Keratinocyte (primary cell): Measurements from ENCODE around the gene ESRP2. TPM values are rescaled to one million over a fixed set of nuclear protein-coding genes. Genes with fewer than 3 reads are reported as not detected.

Source experiments
- DNase-seq: peaks from one replicate; pipeline ENCODE4 v3.0.0-alpha.2; 2011; ENCODE audit warnings: low read depth, missing footprints, low spot score
- FAIRE-seq: peaks from 2 replicates; lab custom pipeline; 2011; peaks lifted over from hg19 to GRCh38; lab: Jason Lieb, UNC
- H2AFZ ChIP-seq: 2 replicates; pipeline ENCODE4 v1.6.0; 2012; ENCODE audit warnings: low read length, control low read depth, inconsistent platforms; ENCODE audit not compliant: control insufficient read depth
- H3K27ac ChIP-seq: 2 replicates; pipeline ENCODE4 v1.5.1; 2011; ENCODE audit warnings: low read length; ENCODE audit not compliant: control insufficient read depth, insufficient read depth
- H3K27me3 ChIP-seq: 3 replicates; pipeline ENCODE4 v1.6.0; 2011; ENCODE audit warnings: low read length; ENCODE audit not compliant: control insufficient read depth, insufficient read depth; ENCODE audit errors: extremely low read depth
- H3K36me3 ChIP-seq, 2 experiments: 2 replicates in 1 of 2; 3 replicates in 1 of 2; pipeline ENCODE4 v1.5.1; 2011; ENCODE audit warnings: low read length in 2 of 2, mild to moderate bottlenecking in 1 of 2; ENCODE audit not compliant: control insufficient read depth in 2 of 2, insufficient read depth in 2 of 2; ENCODE audit errors: extremely low read depth in 1 of 2
- H3K4me1 ChIP-seq: 3 replicates; pipeline ENCODE4 v1.5.1; 2011; ENCODE audit warnings: low read length; ENCODE audit not compliant: control insufficient read depth, insufficient read depth; ENCODE audit errors: extremely low read depth
- H3K4me2 ChIP-seq: 3 replicates; pipeline ENCODE4 v1.6.0; 2011; ENCODE audit warnings: low read depth, low read length; ENCODE audit not compliant: control insufficient read depth, insufficient read depth; ENCODE audit errors: extremely low read depth
- H3K4me3 ChIP-seq, 3 experiments: fragments of 200-600 bp in 1 of 3; sonication (generic) in 1 of 3; 2 replicates in 2 of 3; 3 replicates in 1 of 3; pipeline ENCODE4 v1.5.1; 2011 to 2016; ENCODE audit warnings: low read length in 3 of 3, mild to moderate bottlenecking in 3 of 3, control low read depth in 2 of 3, inconsistent platforms in 1 of 3, low read depth in 1 of 3, mixed read lengths in 1 of 3, mixed run types in 1 of 3, moderate library complexity in 1 of 3; ENCODE audit not compliant: control insufficient read depth in 2 of 3, insufficient read depth in 2 of 3; ENCODE audit errors: extremely low read depth in 1 of 3
- H3K79me2 ChIP-seq: 2 replicates; pipeline ENCODE4 v1.6.0; 2012; ENCODE audit warnings: low read length; ENCODE audit not compliant: control insufficient read depth, insufficient read depth
- H3K9ac ChIP-seq: 3 replicates; pipeline ENCODE4 v1.6.0; 2011; ENCODE audit warnings: low read length; ENCODE audit not compliant: control insufficient read depth, insufficient read depth; ENCODE audit errors: extremely low read depth
- H3K9me1 ChIP-seq: 3 replicates; pipeline ENCODE4 v1.6.0; 2011; ENCODE audit warnings: low read length; ENCODE audit not compliant: control insufficient read depth, insufficient read depth; ENCODE audit errors: extremely low read depth
- H3K9me3 ChIP-seq: 2 replicates; pipeline ENCODE4 v1.5.1; 2012; ENCODE audit warnings: low read depth, low read length; ENCODE audit not compliant: control insufficient read depth
- H4K20me1 ChIP-seq: 3 replicates; pipeline ENCODE4 v1.6.0; 2011; ENCODE audit warnings: low read length; ENCODE audit not compliant: control insufficient read depth, insufficient read depth; ENCODE audit errors: extremely low read depth
- EZH2 ChIP-seq: IDR thresholded peaks from one replicate; pipeline ENCODE4 v1.6.1; 2012; ENCODE audit warnings: inconsistent platforms, mild to moderate bottlenecking, low read length, moderate library complexity
- dilution Hi-C: fragments of 300-500 bp; cut with MboI; formaldehyde crosslinking; loops from one replicate; pipeline ENCODE4 v1.7.0; 2020; ENCODE audit warnings: low sequenced_read_pairs; ENCODE audit not compliant: extremely low pct_ligation_motif_present
- polyA plus RNA-seq, 5 experiments: library from polyadenylated mRNA; depleted of rRNA in 3 of 5; stranded (reverse) in 3 of 5; stranded (forward) in 1 of 5; unstranded in 1 of 5; fragments of >200 nt; gene quantifications; 1 replicate in 1 of 5; 2 replicates in 3 of 5; 3 replicates in 1 of 5; pipeline versions ENCODE4 v1.2.1 to v1.2.3, GENCODE V29; 2011 to 2012; ENCODE audit warnings: missing spikeins in 2 of 5, low read depth in 1 of 5, low replicate concordance in 1 of 5
- TF ChIP-seq, protein P1 (sequence below), 3 experiments: IDR thresholded peaks in 1 of 3; conservative IDR thresholded peaks in 1 of 3; optimal IDR thresholded peaks in 1 of 3; 2 replicates in 2 of 3; 3 replicates in 1 of 3; pipeline versions ENCODE3 to v1.5.1; 2011; ENCODE audit warnings: low read length in 3 of 3, mild to moderate bottlenecking in 3 of 3, moderate library complexity in 2 of 3, control low read depth in 1 of 3, inconsistent platforms in 1 of 3; ENCODE audit not compliant: insufficient read depth in 2 of 3; ENCODE audit errors: extremely low read depth in 1 of 3

The ESRP2 gene
- polyA plus RNA-seq, 1 donor (not counting 4 experiments of a cell fraction or from before 2014, with no cell fraction given), result 39.2 TPM

DNA sequence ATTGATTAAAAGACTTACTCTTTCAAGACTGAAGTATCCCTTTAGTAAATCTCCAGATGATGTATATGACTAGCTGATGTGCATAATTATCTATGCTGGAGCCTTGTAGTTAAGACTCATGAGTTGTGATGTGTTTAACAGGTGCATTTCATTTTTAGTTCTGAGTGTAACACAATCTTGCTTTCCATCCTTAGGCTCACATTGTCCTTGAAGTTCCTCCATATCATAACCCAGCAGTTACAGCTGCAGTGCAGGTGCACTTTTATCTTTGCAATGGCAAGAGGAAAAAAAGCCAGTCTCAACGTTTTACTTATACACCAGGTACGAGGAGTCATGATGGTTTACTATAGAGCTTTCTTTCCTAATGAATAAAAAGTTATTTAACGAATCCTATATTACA lies 52.9 kb downstream of the ESRP2 start:
- H3K27ac ChIP-seq, result no peak overlapping the region
- no peaks in the 10 kb centered on the region for H4K20me1 ChIP-seq
- peaks cover 5 to 6% of the 10 kb centered on the region in 2 experiments for H3K36me3 ChIP-seq
- dilution Hi-C loops, result no loop called here
- H3K4me3 ChIP-seq, result no peak overlapping the region
- H3K79me2 ChIP-seq, result no peaks in the 10 kb centered on the region
- H2AFZ ChIP-seq, result no peak overlapping the region
- H3K4me2 ChIP-seq, result no peak overlapping the region
- no peak overlapping the region for H3K9ac ChIP-seq
- no peaks in the 10 kb centered on the region for H3K9me1 ChIP-seq
- H3K9me3 ChIP-seq, result no peaks in the 10 kb centered on the region
- no peak for FAIRE-seq
- no peaks in the 10 kb centered on the region for H3K4me1 ChIP-seq
- no peaks in the 10 kb centered on the region for H3K27me3 ChIP-seq
- DNase-seq, result no peak
- no peak for TF ChIP-seq EZH2
- TF ChIP-seq, protein P1, sequence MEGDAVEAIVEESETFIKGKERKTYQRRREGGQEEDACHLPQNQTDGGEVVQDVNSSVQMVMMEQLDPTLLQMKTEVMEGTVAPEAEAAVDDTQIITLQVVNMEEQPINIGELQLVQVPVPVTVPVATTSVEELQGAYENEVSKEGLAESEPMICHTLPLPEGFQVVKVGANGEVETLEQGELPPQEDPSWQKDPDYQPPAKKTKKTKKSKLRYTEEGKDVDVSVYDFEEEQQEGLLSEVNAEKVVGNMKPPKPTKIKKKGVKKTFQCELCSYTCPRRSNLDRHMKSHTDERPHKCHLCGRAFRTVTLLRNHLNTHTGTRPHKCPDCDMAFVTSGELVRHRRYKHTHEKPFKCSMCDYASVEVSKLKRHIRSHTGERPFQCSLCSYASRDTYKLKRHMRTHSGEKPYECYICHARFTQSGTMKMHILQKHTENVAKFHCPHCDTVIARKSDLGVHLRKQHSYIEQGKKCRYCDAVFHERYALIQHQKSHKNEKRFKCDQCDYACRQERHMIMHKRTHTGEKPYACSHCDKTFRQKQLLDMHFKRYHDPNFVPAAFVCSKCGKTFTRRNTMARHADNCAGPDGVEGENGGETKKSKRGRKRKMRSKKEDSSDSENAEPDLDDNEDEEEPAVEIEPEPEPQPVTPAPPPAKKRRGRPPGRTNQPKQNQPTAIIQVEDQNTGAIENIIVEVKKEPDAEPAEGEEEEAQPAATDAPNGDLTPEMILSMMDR (optimal IDR thresholded peaks at IDR 0.05 in 1 of 3, IDR thresholded peaks at IDR 0.05 in 1 of 3, conservative IDR thresholded peaks at IDR 0.05 in 1 of 3; ENCODE audit: extremely low read depth in 1 of 3, insufficient read depth in 2 of 3, low read length in 3 of 3), result no peak

DNA sequence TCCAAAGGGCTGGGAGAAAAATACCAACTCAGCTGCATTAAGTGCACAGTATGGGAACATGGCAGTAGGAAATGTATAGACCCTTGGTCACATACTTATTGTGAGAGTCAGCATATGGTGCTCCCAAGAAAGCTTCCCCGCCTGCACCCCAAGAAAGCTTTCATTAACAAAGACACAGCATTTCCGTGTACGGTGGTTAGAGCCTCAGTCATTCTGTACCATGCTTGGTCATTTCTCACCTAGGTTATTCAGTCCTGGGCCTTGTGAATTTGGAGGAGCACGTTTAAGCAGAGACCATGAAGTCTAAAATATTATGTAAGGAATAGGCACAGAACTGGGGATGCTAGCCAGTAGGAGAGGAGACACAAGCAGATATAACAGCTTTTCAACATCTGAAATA lies 56.1 kb downstream of the ESRP2 start:
- FAIRE-seq (no peak), DNase-seq (no peak)
- Histone ChIP-seq H3K27me3 (no peaks in the 10 kb centered on the region), H2AFZ (no peak overlapping the region), H3K4me1 (no peaks in the 10 kb centered on the region), H3K9ac (no peak overlapping the region), H3K9me3 (no peaks in the 10 kb centered on the region), H3K9me1 (no peaks in the 10 kb centered on the region), H3K4me2 (no peak overlapping the region), H3K4me3 (no peak overlapping the region), H3K79me2 (no peaks in the 10 kb centered on the region), H3K27ac (no peak overlapping the region), H4K20me1 (no peaks in the 10 kb centered on the region), H3K36me3 (peaks cover 6 to 11% of the 10 kb centered on the region in 2 experiments)
- TF ChIP-seq, protein P1 (optimal IDR thresholded peaks at IDR 0.05 in 1 of 3, IDR thresholded peaks at IDR 0.05 in 1 of 3, conservative IDR thresholded peaks at IDR 0.05 in 1 of 3; ENCODE audit: extremely low read depth in 1 of 3, insufficient read depth in 2 of 3, low read length in 3 of 3), result no peak
- no peak for TF ChIP-seq EZH2
- dilution Hi-C loops, result no loop called here
